Activated CD8-positive, alpha-beta T cell treated with anti-CD3 and anti-CD28 coated beads for 36 hours (primary cell): ENCODE measurements around the gene ANXA8. TPM values are rescaled to one million over a fixed set of nuclear protein-coding genes. Genes with fewer than 3 reads are reported as not detected.
"Not testable (repeated sequence)": the region's sequence is repeated elsewhere in the genome, so short reads cannot be mapped to it uniquely, and the experiment has no call there.

Experiments
- ATAC-seq: fragments of 200-7000 bp; cut with Tn5 transposase; one replicate; pipeline ENCODE4 v1.10.0; 2021; ENCODE audit warnings: mild to moderate bottlenecking, moderate library complexity
- CTCF ChIA-PET: fragments of 350-600 bp; sonication (Branson Sonifier 250); formaldehyde crosslinking; loops from one replicate; lab custom pipeline; 2021; ENCODE audit warnings: antibody characterized with exemption; lab: Charles Lee
- POLR2A ChIA-PET: fragments of 350-600 bp; sonication (Branson Sonifier 250); formaldehyde crosslinking; loops from one replicate; lab custom pipeline; 2021; ENCODE audit warnings: antibody characterized with exemption; lab: Charles Lee
- DNase-seq: peaks from one replicate; pipeline ENCODE4 v3.0.0-alpha.2; 2020
- H3K27ac Mint-ChIP-seq: one replicate; pipeline ENCODE4 v1.8.0; 2021; ENCODE audit warnings: mild to moderate bottlenecking, mixed read lengths
- H3K27me3 Mint-ChIP-seq: one replicate; pipeline ENCODE4 v1.8.0; 2021; ENCODE audit warnings: mixed read lengths
- H3K36me3 Mint-ChIP-seq: one replicate; pipeline ENCODE4 v1.8.0; 2021; ENCODE audit warnings: low read depth, mixed read lengths
- H3K4me1 Mint-ChIP-seq: one replicate; pipeline ENCODE4 v1.8.0; 2021; ENCODE audit warnings: low read depth, mixed read lengths
- H3K4me3 Mint-ChIP-seq: one replicate; pipeline ENCODE4 v1.8.0; 2021; ENCODE audit warnings: mild to moderate bottlenecking, moderate library complexity, mixed read lengths
- H3K9me3 Mint-ChIP-seq: one replicate; pipeline ENCODE4 v1.8.0; 2021; ENCODE audit warnings: mixed read lengths
- intact Hi-C: fragments of 100-400 bp; cut with micrococcal nuclease; formaldehyde crosslinking; loops from one replicate; pipeline ENCODE4 v1.10.0; 2022
- total RNA-seq, 2 experiments: library from RNA; stranded (reverse); gene quantifications; one replicate each; pipeline ENCODE4 v1.2.3, GENCODE V29; 2021

The ANXA8 gene
- total RNA-seq, 2 experiments from 2014 or later, result not detected

DNA sequence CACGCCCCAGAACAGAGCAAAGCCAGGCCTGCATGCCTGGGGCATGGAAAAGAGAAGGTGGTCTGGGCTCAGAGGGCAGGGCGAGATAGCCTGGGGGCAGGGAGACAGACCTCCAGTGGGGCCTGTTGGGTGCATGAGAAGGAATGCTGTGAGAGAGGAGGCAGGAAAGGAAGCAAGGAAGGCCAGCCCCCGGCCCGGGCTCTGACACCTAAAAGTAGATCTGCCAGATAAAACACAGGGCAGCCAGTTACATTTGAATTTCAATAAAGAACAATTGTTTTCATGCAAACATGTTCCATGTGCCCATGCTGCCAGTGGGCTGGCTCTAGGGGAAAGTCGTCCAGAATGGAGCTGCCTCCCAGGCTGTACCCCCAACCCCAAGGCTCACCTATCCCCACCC lies 5.8 kb downstream of the ANXA8 start:
- H3K36me3 Mint-ChIP-seq, H3K4me3 Mint-ChIP-seq, DNase-seq, POLR2A ChIA-PET, ATAC-seq, H3K4me1 Mint-ChIP-seq, H3K9me3 Mint-ChIP-seq, H3K27ac Mint-ChIP-seq, H3K27me3 Mint-ChIP-seq, CTCF ChIA-PET, intact Hi-C loops: not testable (repeated sequence)

DNA sequence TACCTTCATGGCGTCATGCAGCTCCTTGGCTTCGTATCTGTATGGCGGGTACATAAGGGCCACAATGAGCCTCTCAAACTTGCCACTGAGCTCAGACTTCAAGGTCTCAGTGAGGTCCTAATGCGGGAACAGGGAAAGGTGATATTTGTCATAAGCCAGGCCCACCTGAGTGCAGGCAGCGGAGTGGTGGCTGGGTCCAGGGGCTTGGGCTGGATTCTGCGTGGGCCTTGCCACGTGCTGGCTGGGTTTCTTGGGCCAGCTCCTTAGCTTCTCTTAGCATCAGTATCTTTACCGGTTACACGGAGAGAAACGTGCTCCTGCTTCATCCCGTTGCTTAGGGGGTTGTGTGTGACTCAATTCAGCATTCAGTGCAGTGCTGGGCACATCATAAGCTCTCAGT lies 6.8 kb downstream of the ANXA8 start:
- H3K36me3 Mint-ChIP-seq, ATAC-seq, POLR2A ChIA-PET, H3K27me3 Mint-ChIP-seq, H3K4me3 Mint-ChIP-seq, DNase-seq, H3K27ac Mint-ChIP-seq, H3K9me3 Mint-ChIP-seq, H3K4me1 Mint-ChIP-seq, intact Hi-C loops, CTCF ChIA-PET: not testable (repeated sequence)

DNA sequence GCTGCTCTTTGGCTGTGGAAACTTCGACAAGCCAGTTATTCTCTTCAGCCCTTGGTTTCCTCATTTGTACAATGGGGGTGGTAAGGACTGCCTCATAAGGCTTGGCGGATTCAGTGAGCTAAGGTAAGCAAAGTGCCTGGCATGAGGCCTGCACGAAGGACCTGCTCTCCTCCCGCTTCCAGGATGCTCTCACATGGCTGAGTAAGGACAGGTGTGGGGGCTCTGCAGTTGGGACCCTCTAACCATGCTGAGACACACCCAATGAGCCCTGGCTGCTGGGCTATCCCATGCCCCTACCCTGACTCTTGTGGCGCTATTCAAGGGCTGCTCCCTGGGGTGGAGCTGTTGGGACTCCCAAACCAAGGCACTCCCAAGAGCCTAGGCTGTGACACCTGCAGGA lies 8.8 kb downstream of the ANXA8 start:
- CTCF ChIA-PET, intact Hi-C loops, H3K4me3 Mint-ChIP-seq, H3K27ac Mint-ChIP-seq, DNase-seq, H3K4me1 Mint-ChIP-seq, H3K36me3 Mint-ChIP-seq, H3K9me3 Mint-ChIP-seq, POLR2A ChIA-PET, ATAC-seq, H3K27me3 Mint-ChIP-seq: not testable (repeated sequence)

DNA sequence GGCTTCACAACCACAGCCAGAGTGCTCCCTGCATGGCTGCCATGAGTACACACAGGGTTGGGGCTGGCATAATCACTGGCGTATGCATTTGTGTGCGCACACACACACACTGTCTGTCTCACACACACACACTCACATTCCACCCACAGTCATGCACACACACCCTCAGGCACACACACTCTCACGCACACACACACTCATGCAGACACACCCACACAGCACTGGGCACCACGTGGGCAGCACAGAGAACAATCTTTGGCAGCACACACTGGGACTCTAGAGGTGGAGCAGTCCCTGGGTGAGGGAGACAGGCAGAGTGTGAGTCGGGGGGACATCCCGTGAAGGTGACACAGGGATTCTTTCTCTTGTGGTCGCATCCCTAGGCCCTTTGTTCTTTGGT lies 10.4 kb downstream of the ANXA8 start:
- POLR2A ChIA-PET, CTCF ChIA-PET, DNase-seq, H3K27me3 Mint-ChIP-seq, ATAC-seq, H3K36me3 Mint-ChIP-seq, H3K4me3 Mint-ChIP-seq, intact Hi-C loops, H3K27ac Mint-ChIP-seq, H3K9me3 Mint-ChIP-seq, H3K4me1 Mint-ChIP-seq: not testable (repeated sequence)

DNA sequence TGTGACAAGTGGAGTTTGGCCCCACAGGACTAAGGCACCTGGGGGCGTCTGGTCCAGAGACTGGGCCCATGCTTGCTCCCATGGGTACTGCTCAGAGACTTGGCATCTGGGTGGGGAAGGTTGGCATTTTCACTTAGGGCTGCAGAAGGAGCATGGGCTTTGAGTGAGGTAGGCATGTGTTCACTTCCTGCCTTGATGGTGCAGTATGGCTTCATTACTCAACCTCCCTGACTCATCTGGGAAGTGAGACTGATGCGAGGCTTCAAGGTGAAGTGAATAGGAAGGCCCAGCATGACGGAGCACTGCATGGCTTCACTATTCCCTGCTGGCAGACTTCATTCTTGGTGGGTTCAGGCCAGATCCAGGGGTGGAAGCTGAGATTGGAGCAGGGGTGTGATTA lies 11.3 kb downstream of the ANXA8 start:
- CTCF ChIA-PET, DNase-seq, H3K4me3 Mint-ChIP-seq, intact Hi-C loops, H3K27ac Mint-ChIP-seq, POLR2A ChIA-PET, H3K4me1 Mint-ChIP-seq, H3K36me3 Mint-ChIP-seq, H3K9me3 Mint-ChIP-seq, H3K27me3 Mint-ChIP-seq: not testable (repeated sequence)
- peak; percentile 98 for ATAC-seq

DNA sequence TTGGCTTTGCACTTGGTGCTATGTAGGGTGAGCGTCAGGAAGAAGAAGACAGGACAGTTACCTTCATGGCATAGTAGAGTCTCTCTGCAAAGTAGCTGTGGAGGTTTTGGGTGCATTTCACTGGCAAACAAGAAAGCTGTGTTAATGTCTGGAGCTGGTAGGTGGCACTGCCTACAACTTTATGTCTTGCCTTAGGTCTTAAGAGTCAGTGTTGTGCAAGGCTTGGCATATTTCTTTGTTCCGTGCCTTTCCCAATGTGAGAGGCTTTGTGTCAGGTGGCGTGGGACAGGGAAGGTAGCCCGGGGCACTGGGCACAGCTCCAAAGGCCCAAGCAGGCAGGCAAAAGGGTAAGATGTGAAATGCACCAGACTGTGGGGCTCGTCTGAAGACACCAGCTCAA lies 11.8 kb downstream of the ANXA8 start:
- H3K27me3 Mint-ChIP-seq, DNase-seq, ATAC-seq, CTCF ChIA-PET, POLR2A ChIA-PET, H3K27ac Mint-ChIP-seq, H3K9me3 Mint-ChIP-seq, H3K4me1 Mint-ChIP-seq, H3K4me3 Mint-ChIP-seq, intact Hi-C loops, H3K36me3 Mint-ChIP-seq: not testable (repeated sequence)

DNA sequence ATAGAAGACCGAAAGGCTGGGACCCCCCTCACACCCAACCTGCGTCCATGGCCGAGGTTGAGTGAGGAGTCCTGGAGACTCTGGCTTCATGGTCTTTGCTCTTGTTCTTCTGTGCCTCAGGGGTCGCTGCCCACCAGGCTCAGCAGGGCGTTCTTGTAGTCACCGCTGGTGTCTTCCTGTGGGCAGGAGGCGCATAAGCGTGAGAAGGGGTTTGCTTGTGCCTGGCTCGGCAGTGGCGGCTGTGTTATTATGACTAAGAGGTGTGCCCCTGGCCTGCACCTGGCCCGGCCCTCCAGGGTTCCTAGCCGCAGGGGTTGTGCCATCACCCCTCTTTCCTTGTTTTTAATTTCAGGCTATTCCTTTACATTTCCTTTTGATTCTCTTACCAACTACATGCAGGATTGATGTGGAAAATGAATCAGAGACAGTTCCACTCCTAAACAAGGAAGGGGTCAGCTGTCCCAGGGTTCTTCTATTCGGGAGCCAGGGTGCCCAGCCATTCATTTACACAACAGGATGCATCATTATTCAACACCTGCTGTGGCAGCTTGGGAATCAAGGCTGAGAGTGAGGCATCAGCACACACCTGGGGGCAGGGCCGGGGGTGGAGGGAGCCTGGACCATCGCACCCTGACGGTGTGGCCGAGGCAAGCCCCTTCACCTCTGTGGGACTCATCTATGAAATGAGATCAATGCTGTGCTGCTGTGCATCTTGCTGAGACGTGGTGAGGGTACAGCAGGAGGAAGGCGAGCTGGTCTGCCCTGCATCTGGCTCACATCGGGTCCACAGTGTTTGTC lies 15.0 kb downstream of the ANXA8 start:
- H3K4me1 Mint-ChIP-seq, H3K27ac Mint-ChIP-seq, H3K9me3 Mint-ChIP-seq, POLR2A ChIA-PET, DNase-seq, H3K36me3 Mint-ChIP-seq, H3K27me3 Mint-ChIP-seq, intact Hi-C loops, H3K4me3 Mint-ChIP-seq, ATAC-seq, CTCF ChIA-PET: not testable (repeated sequence)

DNA sequence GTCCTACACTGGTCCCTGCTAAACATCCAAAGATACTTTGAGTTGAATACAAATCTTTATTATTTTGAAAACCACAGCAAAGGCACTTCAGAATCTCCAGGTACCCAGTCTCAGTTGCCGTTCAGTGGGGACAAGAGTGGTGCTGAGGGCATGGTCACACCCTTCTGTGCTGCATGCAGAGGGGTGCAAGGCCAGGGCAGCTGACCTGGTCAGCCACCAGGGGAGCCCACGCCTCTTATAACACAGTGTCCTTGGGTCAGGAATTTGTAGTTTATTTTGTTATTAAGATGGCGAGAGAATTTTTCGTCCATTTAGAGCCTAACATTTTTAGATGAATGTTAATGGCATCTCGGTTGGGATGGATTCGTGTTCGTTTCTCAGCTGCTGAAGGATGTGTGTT lies 16.0 kb downstream of the ANXA8 start:
- H3K4me3 Mint-ChIP-seq, H3K27me3 Mint-ChIP-seq, intact Hi-C loops: not testable (repeated sequence)

DNA sequence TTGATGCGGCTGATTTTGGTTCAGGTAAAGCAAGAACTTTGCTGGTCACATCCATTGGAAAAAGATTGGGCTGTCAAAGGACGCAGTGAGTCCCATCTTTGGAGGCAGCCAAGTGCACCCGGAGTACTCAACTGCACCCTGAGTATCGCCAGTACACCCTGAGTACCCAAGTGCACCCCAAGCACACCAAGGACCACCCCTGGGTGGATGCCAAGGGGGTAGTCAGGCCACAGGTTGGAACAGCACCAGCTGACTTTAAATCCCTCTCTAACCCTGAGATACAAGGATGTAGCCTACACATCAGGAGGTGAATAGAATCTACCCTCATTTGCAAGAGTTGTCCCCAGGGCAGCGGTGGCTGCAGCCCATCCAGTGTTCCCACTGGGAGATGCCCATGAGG lies 16.5 kb downstream of the ANXA8 start:
- DNase-seq, H3K27ac Mint-ChIP-seq, H3K4me3 Mint-ChIP-seq, H3K36me3 Mint-ChIP-seq, H3K9me3 Mint-ChIP-seq, ATAC-seq, H3K4me1 Mint-ChIP-seq, intact Hi-C loops, POLR2A ChIA-PET, H3K27me3 Mint-ChIP-seq, CTCF ChIA-PET: not testable (repeated sequence)

More for the DNA sequence above, 16.0 kb downstream of the ANXA8 start:
- CTCF ChIA-PET, DNase-seq, ATAC-seq, H3K27ac Mint-ChIP-seq, H3K36me3 Mint-ChIP-seq, H3K4me1 Mint-ChIP-seq, POLR2A ChIA-PET, H3K9me3 Mint-ChIP-seq: not testable (repeated sequence)

DNA sequence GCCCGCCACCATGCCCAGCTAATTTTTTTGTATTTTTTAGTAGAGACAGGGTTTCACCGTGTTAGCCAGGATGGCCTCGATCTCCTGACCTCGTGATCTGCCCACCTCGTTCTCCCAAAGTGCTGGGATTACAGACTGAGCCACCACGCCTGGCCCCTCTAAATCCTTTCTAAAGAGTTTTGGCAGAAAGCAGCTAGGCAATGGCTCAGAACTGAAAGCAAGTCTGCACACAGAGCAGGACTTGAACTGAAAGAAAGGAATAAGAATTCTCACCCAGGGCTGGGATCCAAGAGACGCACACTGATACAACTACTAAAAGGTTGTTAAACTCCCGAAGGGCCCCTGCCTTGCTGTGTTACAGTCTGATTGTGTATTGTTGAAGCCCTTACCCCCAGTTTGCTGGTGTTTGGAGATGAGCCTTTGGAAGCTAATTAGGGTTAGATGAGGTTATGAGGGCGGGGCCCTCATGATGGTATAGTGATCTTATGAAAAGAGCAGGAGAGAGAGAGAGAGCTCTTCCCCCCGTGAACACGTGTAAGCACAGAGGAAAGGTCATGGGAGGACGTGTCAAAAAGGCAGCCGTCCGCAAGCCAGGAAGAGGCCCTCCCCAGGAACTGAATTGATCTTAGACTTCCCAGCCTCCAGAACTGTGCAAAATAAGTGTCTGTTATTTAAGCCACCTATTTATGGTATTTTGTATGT lies 18.5 kb downstream of the ANXA8 start:
- H3K27ac Mint-ChIP-seq, H3K4me3 Mint-ChIP-seq, DNase-seq, H3K27me3 Mint-ChIP-seq, H3K4me1 Mint-ChIP-seq, CTCF ChIA-PET, intact Hi-C loops, H3K36me3 Mint-ChIP-seq, H3K9me3 Mint-ChIP-seq, ATAC-seq, POLR2A ChIA-PET: not testable (repeated sequence)

DNA sequence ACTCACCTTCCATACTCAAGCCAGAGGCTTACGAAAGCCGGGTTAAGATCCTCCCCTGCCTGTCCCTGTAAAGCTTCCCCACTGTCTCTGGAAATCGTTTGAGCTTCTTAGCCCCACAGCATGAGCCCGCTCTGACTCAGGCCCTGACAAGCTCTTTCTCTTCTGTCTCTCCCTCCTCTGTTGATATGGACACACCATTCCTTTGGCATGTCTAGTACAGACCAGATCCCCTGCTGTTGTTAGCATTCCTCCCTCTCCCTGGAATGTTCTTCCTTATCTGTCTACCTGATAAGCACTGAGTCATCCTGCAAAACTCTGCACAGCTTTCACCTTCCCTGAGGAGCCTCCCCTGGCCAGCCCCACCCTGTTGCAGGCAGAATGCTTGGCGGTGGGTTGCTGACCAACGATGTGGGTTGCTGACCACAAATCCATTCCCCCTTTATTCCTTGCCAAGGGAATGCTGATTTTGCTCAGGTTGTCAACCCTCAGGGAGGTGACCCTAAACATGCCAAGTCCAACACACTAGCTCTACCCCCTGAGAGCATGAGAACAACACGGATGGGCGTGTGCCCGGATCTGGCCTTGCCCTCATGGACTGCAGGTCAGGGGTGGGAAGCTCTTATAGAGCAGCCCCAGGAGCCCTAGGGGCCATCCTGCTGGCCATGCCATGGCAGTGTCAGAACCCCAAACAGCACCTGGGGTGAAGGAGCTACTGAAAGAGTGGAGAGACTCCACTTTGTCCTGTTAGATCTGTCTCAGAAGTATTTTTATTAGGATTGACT lies 21.1 kb downstream of the ANXA8 start:
- POLR2A ChIA-PET, H3K4me1 Mint-ChIP-seq, H3K4me3 Mint-ChIP-seq, DNase-seq, H3K27ac Mint-ChIP-seq, CTCF ChIA-PET, intact Hi-C loops, ATAC-seq, H3K27me3 Mint-ChIP-seq, H3K36me3 Mint-ChIP-seq, H3K9me3 Mint-ChIP-seq: not testable (repeated sequence)
